A549 treated with GW870086 at 1 μM for 4 hours (cell line): ENCODE data around the gene ZBTB2. TPM values are rescaled to one million over a fixed set of nuclear protein-coding genes. Genes with fewer than 3 reads are reported as not detected.

Experiments used
- total RNA-seq: library from RNA; stranded (reverse); fragments of 200-300 nt; extraction: Qiagen RNA extraction; gene quantifications from 5 replicates; pipeline ENCODE4 v1.2.3, GENCODE V29; 2022; ENCODE audit warnings: low read depth

The ZBTB2 gene, protein sequence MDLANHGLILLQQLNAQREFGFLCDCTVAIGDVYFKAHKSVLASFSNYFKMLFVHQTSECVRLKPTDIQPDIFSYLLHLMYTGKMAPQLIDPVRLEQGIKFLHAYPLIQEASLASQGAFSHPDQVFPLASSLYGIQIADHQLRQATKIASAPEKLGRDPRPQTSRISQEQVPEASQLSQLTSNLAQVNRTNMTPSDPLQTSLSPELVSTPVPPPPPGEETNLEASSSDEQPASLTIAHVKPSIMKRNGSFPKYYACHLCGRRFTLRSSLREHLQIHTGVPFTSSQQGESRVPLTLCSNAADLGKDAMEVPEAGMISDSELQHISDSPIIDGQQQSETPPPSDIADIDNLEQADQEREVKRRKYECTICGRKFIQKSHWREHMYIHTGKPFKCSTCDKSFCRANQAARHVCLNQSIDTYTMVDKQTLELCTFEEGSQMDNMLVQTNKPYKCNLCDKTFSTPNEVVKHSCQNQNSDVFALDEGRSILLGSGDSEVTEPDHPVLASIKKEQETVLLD
- 12.2 to 15.8 TPM (median 14.8 TPM) in 5 replicates for total RNA-seq

DNA sequence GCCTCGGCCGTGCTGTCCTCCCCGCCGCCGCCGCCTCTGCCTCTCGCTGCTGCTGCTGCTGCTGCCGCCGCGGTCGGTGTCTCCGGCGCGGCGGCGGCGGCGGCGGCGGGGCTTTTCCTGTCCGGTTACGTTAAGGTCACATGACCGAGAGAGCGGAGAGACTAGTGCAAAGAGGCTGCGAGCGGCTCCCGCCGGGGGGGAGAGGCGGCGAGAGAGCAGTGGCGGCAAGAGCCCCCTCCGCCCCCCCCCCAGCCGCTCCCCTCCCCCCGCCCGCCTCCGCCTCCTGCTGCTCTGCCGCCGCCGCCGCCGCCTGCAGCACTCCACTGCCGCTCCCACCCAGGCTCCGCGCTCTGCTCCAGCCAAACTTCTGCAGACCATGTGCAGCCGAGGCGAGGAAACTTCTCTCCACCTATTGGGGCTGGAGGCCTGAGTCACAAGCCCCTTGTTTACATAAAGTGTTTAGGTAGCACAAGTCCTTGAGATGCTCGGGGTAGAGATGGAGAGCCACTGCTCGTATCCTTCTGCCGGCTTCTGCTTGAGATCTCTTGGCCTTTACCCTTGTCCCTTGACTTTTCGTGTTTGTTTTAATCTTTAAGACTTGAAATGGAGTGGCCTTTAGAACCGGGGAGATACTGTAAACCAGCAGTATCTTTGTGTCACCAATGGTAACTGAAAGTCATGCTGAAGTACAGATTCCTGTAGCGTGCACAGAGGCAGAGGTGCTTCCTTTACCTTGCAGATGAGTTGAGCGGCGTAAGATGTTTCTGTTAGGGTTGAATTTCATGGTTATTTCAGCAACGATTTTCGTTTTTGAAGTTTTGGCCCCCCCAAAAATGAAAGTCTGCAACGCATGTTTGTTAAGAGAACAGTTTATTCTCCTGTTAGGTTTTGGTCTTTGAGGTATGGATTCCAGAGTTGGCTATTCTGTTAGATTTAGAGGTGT is at the start of gene ZBTB2:
Gene ZBTB2, minus strand, starts transcription at position 89 of the 943 bp plus-strand sequence. CDS start 17,922 bp downstream, outside the sequence.

Other genes with a start within 250 kb of the ZBTB2 start
- 92.5 to 148 TPM (median 143 TPM) in 5 replicates for gene AKAP12, start 151.6 kb downstream of the ZBTB2 start, total RNA-seq
- gene RMND1, start 60.6 kb upstream of the ZBTB2 start, total RNA-seq, result 13.9 to 14.2 TPM (median 13.9 TPM) in 5 replicates
- gene CCDC170, start 102.5 kb upstream of the ZBTB2 start, total RNA-seq, result 0.07 to 0.17 TPM (median 0.13 TPM) in 4 of 5 replicates, not detected in the other